GM19468 (cell line): ENCODE data around the gene SLC24A2.

Experiments
- ATAC-seq: cut with Tn5 transposase; IDR thresholded peaks from one replicate; pipeline ENCODE4 v1.9.1; 2021; ENCODE audit warnings: mild to moderate bottlenecking, moderate library complexity, moderate number of reproducible peaks; ENCODE audit not compliant: unreplicated experiment; ENCODE audit errors: extremely low read depth

Gene SLC24A2

GRCh38 chr9:19768798-19769197, 20.0 kb downstream of the SLC24A2 start:
- ATAC-seq: no peak

- ATAC-seq: no peak
Measured at GRCh38 chr9:19759066-19759465, 29.8 kb downstream of the SLC24A2 start.

- ATAC-seq: no peak
Measured at GRCh38 chr9:19757745-19758144, 31.1 kb downstream of the SLC24A2 start.

DNA sequence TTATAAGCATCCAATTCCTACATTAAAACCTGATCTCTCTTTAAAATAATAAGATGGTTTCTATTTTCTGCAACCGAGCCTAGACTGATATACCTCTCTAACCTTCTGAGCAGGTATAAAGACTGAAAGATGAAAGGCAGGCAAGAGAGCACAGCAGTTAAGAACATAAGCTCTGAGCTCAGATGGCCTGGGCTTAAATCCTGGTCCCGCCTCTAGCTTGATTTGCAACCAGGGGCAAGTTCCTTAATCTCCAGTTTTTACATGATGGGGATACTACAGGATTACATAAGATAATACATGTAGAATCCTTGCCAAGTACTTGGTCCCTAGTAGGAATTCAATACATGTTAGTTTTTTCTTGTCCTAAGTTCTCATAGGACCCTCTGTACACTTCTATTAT, 33.9 kb downstream of the SLC24A2 start:
- no peak for ATAC-seq

DNA sequence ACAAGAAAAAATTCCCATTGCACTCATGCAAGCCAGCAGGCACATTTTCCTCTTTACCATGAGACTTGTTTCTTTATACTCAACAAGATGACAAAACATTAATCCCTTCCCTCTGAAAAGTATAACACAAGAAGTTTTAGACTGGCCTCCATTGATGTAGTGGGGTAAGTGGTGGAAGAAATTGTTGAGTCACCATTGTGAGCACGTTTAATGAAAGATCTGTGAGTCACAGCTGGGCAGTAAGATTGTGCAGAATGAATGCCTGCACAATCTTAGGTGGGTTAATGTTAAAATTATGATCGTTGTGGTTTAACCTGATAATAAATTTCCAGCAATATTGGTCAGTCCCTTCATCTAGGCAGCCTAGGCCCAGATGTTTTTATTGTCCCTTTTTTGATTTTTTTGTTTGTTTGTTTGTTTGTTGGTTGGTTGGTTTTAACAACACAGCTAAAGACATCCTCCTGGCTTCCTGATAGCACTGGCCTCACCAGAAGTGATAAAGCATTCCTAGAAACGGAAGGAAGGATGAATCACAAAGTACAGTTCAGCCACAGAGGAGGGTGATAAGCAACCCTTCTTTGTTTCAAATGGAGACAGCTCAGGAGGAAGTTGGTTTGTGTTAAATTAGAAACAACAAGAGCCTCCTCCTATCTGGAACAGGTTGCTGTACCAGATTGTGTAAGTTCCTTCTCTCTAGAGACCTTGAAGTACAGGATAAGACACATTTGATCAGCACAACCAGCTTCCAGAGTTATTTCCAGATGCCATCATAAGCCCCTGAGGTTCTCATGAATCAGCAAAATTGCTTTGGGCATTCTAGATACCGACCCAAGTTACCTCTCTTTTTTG, 40.3 kb downstream of the SLC24A2 start:
- ATAC-seq: no peak

DNA sequence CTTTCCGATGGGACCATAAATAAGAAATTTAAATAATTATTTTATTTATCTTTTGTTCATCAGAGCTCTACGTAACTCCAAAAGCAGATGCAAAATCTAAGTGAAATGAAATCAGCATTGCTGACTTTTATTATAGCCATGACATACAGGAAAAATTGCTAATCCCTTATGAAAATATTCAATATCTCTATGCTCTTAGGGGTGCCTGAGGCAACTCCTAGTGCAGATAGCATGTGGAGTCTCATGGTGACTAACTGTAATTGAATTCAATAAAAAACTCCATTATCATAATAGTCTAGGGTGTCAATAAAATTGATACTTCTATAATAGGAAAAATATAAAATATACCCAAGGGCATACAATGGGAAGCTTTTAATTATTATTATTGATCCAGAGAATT, 42.6 kb downstream of the SLC24A2 start:
- ATAC-seq: no peak

- no peak for ATAC-seq
Measured at GRCh38 chr9:19741178-19741577, 47.7 kb downstream of the SLC24A2 start.
